Right kidney (tissue), 1 donor: Measurements from ENCODE around the gene GADD45G.

Experiments
- DNase-seq: peaks from one replicate; pipeline ENCODE4 v3.0.0-alpha.2; 2016

The GADD45G gene

DNA sequence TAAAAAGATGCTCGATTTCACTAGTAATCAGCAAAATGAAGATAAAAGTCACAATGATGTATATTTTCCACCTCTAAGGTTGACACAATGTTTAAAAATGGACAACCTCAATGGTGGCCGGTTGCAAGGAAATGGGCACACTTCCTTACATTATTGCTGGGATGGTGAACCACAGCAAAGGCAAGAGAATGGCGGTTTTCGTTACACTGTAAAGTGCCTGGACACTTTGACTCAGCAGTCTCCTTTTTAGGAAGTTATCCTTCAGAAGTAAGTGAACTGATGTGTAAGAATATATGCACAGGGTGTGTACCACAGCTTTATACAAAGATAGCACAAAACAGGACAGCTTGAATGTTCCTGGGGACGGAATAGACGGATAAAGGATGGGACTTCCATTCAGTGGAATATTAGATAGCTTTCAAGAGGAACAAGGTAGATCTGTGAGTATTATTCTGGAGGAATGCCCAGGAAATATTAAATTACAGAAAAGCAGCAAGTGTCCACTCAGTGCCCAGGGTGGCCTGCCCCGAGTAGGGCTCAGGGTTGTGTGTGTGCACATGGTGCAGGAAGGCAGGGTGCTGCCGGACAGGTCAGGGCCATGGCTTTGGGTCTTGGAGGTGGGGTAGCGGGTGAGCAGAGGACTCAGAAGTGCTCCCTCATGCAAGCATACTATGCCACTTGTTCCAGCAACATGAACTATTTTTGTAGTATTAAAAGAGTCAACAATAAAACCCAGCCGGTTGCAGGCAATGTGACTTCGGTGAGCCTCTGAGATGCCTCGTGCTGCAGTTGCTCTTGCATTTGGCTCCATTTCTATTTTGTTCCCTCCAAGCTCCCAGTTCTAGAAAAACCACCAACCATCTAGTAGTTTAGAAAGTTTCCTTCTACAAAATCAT lies 24.5 kb downstream of the GADD45G start:
- no peak for DNase-seq

DNA sequence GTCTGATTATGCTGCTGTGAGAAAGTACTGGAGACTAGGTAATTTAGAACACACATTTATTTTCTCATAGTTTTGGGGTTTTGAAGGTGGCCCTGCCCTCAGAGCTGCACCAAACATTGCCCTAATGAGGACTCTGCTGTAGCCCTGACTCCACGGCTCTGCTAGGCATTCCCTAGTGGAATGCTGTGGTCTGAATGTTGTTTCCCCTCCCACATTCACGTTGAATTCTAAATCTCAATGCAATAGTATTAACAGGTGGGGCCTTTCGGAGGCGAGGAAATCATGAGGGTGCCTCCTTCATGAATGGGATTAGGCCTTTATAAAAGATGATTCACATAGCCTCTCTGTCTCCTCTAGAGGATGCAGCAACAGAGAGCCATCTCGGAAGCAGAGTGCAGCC lies 25.7 kb downstream of the GADD45G start:
- no peak for DNase-seq

DNA sequence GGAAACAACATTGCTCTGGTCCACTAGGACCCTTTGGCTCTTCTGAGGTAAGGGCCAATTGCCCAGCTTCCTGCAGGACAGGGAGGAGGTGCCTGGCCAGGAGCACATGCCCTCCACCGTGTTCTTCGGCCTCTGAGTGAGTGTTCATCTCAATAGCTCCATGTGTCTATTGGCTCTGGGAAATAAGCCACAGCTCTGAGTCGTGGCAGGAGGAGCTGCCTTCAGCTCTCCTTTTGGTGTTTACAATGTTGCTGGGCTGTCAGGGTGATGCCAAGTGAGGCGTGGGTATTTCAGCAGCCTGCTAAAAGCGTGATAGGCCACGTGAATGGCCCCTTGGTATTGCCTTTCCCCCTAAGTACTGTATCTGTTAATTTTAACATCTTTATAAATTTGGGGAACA lies 26.6 kb downstream of the GADD45G start:
- DNase-seq = no peak

DNA sequence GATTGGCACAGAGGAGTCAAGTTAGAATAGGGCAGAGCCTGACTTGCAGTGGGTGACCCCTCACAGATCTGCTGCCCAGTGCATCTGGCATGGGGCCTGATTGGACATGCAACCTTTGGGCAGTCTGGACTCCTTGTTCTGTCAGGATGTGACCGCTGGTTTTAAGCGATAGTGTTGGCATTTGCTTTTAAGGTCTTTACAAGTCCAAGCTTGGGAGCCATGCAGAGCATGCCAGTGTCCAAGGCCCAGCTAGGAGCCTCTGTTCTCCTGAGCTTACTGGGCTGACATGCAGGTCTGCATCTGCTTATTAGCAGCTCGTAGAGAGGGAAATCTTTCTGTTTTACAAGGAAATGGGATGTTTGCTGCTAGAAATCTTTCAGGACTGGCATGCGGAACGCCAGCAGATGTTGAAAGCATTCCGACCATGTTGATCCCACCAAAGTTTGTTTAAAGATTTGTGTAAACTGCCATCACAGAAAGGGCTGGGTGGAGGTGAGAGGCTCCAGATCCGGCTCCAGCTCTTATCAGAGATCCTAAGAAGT lies 27.5 kb downstream of the GADD45G start:
- no peak for DNase-seq

DNA sequence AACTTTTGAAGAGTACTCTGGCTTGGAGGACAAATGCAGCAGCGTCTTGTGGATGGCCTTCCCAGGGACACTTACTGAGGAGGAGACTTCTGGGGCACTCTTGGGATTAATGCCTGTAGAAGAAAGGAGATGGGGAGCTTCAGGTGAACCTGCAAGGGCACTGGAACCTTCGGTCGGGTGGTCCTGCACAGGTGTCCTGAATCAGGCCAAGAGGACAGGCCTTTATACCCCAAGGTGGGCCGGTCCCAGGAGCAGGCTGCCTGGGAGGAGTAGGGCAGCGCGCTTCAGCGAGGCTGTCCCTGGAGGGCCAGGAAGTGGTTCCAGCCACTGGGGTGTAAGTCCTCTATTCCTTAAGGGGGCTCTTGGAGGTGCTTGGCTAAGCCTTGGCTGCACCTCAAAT lies 27.9 kb downstream of the GADD45G start:
- DNase-seq = no peak

DNA sequence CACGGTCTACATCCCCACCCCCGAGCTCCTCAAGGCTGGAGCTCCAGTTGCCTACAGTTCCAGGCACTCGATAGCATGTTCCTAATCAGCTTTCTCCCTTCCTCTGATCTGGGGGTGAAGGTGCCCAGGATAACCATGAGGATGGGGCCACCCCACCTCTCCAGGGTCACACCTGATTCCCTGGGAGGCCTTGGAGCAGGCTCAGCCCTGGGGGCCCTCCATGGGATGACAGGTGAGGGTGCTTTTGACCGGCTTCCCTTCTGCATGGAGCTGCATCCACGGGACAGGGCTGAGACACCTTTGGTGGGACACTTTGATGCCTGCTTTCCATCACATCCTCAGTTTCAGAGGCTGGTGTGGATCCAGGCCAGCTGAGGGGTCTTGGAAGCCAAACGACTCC lies 28.6 kb downstream of the GADD45G start:
- no peak for DNase-seq

DNA sequence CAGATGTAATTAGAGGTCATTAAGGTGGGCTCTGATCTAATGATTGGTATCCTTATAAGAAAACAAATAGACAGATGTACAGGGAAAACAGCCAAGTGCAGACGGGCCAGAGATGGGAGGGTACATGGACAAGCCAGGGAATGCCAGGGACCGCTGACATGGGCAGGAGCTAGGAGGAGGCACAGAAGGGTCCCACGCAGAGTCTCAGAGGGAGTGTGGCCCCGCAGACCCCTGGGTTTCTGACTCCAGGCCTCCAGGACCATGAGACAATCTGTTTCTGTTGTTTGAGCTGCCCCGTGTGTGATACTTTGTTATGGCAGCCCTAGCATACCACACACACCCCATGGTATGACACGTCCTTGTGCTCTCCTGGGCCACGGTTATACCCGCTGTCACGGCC lies 29.1 kb downstream of the GADD45G start:
- DNase-seq = no peak

DNA sequence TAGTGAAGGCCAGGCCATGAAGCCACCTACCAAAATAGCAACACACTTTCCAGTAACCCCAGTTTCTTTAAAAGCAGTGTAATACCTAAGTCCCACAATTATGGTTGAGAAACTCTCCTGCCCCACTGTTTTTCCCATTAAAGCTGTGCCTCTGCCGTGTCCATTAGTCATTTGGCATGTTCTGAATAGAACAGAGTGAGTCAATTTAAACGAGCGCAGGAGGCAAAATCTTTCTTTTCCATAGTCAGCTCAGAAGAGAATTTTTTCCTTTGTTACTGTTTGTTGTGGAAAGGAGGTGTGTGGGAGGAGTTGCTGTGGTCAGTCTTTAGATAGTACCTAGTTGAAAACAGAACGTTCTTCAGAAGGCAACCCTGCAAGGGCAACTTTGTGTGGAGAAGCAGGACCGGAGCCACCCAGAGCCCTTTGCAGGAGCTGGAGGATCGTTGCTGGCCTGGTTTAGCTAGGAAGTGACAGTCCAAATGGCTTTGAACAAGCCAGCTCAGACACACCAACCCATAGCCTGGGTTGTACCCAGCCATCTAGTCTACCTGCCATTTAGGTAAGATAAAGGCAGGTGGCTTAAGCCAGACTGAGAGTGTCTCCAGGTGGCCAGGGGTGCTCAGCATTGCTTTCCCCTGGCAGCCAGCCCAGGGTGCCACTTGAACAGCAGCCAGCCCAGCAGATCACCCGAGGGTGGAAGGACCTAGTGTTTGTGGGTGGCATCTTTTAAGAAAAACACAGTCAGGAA lies 30.4 kb downstream of the GADD45G start:
- DNase-seq = no peak

DNA sequence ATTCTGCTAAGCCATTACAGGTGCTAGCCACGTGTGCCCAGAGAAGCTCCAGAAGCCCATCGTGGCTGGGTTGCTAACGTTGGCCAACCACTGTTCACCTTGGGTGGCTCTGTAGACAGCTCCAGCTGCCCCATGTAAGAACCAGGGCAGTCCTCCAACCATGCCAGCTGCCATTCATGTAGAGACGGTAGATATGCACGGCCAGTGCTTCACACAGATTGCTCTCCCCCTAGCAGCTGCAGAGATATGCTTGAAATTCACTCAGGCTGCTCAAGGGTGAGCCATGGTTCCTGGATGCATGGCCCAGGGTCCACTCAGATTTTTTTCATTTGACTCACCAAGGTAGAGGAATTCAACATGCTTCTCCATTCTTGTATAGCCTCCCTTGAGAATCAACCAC lies 31.0 kb downstream of the GADD45G start:
- DNase-seq = no peak

DNA sequence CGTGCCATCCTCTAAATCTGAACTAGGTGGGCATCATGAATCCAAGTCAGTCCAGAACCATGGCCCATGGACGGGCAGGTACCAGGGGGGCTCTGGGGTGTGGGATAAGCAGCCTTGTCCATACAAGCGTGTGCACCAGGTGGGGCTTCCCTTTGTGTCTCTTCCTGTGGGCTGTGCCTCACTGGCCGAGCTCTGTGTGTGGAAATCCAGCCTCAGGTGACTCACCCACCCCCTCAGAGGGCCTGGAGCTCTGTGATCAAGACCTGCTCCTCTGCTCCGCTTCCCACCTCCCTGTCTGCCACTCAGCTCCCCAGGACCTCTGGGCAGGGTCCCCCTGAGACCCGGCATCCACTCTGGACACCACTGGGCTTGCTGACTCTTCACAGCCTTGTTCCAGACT lies 33.0 kb downstream of the GADD45G start:
- no peak for DNase-seq

DNA sequence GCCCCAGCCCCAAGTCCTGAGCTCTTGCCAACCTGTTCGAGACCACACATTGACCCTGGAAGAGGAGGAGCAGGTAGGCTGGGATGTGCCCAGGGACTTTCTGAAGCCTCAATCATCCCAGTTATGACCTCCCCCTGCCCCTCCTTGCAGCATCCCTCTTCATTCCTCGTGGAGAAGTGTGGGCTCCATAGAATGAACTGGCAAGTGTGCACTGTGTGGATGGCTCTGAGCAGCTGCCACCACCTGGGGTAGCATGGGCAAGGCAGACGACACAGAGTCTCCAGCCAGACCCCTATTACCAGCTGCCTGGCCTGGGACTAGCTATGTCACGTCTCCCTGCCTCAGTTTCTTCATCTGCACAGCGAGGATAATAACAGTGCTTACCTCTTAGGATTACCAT lies 33.5 kb downstream of the GADD45G start:
- no peak for DNase-seq

DNA sequence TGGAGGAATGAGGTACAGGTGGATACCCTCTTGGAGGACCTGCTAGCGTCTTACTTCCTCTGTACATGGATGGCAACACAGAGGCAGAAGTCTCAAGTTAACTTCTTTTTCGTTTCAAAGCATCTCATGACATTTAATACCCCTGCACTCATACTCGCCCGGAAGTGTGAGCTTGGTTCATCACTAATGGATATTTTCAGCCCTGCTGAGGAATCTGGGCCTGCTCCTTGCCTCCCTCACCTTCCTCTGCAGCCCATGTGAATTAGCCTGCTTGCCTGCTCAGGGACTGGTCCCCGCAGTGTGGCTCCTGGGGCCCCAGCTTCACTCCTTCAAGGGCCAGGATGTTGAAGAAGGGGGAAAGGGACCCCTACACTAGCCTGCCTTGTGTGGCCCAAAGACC lies 34.1 kb downstream of the GADD45G start:
- DNase-seq = no peak

DNA sequence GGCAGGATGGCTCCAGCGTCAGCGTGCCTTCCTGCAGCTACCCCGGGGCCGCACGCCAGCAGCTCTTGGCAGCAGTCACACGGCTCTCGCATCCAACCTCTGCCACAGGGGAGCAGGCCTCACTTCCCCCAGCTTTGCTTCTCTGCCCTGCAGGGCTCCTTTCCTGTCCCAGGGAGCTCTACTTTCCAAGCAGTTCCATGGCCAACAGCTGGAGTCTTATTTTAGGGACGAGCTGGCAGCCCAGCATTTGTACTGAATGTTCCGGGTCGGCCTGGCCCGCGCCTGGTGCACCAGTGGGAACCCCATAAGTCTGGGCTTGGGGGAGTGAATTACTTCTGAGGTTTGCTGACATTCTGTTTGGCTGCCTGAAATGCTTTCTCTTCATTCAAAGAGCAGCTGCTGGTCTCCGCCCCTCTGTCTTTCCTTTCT lies 34.6 kb downstream of the GADD45G start:
- DNase-seq = no peak

DNA sequence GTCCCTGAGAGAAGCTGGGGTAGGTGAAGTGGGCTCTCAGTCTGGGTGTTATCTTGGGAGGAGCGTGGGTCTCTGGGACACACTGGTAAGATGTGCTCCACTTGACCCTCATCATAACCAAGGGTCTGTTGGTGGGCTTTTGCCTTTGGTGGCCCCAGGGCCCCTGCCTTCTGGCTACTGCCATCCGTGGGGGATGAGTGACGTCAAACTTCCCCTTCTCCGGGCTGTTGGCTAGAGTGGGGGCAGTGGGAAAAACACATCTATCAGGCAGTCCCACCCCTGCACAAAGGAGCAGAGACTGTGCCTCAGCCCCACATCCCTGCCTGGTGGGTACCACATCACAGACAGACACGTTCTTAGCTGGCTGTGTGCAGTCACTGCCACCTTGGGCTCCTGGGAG lies 35.1 kb downstream of the GADD45G start:
- no peak for DNase-seq

DNA sequence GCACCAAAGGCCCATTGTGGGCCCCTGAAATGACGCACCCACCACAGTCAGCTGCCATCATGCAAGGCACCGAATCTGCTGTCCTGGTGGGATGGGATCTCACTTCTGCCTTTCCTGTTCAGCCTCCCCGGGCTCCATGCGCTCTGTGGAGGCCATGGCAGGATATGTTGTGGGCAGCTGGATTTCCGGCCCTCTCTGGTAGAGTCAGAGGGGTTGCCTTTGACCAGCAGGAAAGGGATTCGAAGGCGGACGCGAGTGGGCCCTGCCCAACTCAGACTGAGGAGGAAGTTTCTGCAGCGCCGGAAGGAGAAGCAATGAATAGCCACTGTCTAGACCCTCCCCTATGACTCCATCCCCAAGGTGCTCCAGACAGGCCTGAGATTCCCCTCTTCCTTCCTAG lies 35.5 kb downstream of the GADD45G start:
- DNase-seq = no peak

DNA sequence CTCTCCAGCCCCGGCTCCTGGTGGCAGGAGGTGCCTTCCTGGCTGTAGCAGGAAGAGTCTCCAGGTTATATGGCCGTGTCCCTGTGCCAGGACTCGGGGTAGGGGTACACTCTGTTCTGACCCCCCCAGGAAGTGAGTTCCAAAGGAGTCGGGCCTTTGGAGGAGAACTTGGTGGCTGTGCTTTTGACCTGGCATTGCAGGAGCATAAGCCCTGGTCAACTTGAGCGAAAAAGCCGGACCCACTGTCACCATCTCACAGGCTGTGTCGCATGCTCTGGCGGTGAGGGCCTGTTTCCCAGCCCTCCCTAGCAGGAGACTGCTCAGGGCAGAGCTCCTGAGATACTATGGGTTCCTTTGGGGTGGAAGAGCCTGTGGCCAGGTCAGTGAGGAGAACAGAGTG lies 36.0 kb downstream of the GADD45G start:
- DNase-seq = no peak

DNA sequence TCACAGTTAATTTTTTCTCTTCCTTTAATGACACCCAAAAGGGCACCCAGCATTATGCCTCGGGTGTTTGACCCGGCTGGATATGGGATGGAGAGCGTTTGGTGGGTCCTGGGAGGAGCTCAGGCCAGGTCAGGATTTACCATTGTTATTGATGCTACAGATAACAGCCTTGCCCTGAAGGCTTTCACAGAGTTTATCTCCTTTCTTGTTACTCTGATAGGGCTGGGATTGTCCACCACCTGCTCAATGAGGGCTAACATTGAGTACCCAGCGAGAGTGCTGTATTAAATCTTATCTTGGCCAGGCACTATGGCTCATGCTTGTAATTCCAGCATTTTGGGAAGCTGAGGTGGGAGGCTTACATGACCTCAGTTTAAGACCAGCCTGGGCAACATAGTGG lies 37.2 kb downstream of the GADD45G start:
- no peak for DNase-seq

DNA sequence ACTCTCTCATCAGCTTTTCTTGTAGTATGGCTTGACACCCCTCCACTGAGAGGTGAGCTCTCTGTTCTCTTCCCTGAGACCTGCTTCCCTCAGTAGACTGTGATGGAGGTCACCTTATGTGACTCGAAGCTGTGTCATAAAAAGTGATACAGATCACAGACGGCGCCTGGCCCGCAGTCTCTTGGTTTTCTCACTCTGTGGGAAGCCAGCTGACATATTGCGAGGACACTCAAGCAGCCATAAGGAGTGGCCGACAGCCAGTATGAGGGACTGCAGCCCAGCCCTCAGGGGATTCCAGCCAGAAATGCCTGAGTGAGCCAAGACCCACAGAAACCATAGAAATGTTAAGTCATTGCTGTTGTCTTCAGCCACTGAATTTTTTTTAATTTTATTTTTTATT lies 38.0 kb downstream of the GADD45G start:
- no peak for DNase-seq

DNA sequence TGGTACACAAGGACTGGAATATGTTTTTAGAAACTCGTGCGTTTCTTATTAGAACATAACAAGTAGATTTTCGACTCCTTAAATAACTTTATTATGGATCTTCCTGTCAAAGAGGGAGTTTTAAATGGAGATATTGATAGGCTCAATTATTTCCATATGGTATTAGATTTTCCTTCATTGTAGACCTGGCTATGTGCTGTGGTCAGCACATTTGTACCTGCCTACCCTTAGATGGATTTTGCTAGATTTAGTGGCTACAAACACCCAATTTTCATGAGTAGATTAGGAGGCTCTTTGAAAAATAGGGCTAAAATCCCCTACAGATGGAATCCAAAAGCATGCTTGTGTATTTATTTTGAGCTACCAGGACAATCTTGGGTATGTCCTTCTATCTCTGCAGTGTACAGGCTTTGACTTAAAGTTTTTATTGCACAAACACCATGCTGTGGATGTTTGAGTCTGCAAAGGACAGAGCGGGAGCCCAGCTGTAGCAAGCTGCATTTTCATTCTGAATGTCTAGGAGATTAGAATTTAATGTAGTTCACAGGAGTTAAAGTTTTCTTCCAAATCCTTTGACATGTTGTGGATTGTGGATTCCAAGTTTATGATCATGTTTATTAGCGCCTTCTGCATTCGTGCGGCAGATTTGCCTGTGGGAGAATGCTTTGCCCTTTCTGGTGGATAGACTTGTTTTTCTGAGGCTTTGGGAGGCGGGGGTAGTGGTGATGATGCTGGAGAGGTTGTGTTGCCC lies 41.6 kb downstream of the GADD45G start:
- no peak for DNase-seq

DNA sequence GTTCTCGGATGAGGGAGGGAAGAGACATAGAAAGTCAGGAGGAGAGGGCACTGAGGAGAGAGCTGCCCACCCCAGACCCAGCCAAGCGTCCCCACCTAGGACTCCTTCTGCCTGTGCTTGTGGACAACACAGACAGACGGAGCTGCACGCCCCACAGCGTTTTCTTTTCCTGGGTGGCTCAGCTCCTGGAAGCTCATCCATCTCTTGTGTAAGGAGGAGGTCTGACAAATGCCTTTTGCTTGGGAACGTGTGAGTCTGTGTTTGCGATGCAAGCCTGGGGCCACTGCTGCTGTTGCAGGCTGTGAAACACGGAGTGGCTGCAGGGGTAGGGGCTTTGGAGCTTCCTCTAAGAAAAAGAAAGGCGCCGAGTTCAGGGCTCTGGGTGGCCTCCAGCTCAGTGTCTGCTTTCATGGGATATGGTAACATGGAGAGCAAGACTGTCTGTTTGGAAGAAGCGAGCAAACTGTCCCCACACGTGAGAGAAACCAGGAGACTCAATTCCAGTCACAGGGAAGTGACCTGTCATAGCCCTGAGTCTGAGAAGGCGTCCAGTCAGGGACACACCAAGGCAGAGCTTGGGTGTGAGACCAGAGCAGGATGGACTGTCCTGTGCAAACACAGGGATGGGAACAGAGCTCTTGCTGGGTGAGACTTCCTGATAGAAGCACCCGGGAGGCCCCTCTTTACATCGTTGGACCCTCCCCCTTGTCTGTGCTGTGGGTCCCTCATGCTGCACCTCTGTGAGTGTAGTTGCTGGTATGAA lies 42.7 kb downstream of the GADD45G start:
- no peak for DNase-seq

DNA sequence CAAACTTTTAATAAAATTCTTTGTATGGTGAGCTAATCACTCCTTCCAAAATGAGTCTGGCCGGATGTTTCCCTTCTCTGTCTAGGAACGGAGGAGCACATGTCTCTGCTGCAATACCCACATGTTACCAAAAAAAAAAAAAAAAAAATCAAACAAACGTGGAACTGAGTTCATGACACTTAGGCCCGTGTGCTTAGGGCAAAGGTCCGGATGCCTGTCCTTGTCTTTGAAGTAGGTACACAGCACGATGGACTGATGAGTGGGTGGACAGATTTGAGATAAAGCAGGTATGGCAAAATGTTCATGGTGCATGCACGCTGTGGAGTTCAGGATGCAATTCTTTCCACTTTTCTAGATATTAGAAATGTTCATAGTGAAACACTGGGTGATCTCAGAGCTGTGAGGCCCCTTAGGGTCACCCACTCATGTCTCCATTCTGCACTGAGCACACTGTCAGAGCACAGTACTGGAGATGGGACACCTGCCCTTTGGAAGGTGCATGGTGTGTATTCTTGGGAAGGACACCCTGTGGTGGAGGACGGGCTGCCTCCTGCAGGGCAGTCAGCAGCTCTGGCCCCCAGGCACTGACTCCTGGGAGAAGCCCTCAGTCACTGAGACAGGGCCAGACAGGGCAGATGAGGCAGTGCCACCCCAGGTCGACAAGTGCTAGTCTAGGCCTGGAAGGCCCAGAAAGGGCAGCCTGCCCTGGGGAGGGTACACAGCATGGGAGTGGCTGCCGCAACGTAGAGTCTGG lies 43.6 kb downstream of the GADD45G start:
- DNase-seq = no peak
